ENCODE data around the gene FAM174C. TPM values are rescaled to one million over a fixed set of nuclear protein-coding genes. Genes with fewer than 3 reads are reported as not detected.
A peak's percentile ranks its signal among the peaks of the same experiment; 100 is the strongest.

The FAM174C gene
- total RNA-seq, 3 donors from 2014 or later (not counting 1 experiment from before 2014, with no cell fraction given): 26.6 to 33.4 (median 27.1) TPM

DNA sequence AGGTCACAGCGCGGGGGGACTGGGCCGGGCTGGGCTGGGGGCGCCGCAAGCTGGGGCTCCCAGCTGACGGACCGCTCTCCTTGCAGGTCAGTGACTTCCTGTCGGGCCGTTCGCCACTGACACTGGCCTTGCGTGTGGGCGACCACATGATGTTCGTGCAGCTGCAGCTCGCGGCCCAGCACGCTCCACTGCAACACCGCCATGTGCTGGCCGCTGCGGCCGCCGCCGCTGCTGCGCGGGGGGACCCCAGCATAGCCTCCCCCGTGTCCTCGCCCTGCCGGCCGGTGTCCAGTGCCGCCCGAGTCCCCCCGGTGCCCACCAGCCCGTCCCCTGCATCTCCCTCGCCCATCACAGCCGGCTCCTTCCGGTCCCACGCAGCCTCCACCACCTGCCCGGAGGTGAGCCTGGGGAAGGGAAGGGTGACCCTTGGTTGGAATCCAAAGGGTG is 21.2 kb upstream of the FAM174C start:
- Histone ChIP-seq H3K27me3 (ENCODE audit: control insufficient read depth, insufficient read depth, low read length) (no peaks in the 10 kb centered on the region), H3K9me3 (ENCODE audit: control insufficient read depth, insufficient read depth, low read length) (no peaks in the 10 kb centered on the region), H3K36me3 (ENCODE audit: control insufficient read depth, insufficient read depth, low read length) (peaks cover 52% of the 10 kb centered on the region), H3K4me1 (ENCODE audit: control insufficient read depth, insufficient read depth, low read length) (peaks cover 73% of the 10 kb centered on the region), H3K4me3 (ENCODE audit: low read length) (no peak overlapping the region), H3K27ac (ENCODE audit: low read length) (peak overlapping the region; percentile 55)
- 68% methylated on average over 37 of the region's 37 CpGs for WGBS (ENCODE audit: insufficient coverage)
- TF ChIP-seq, protein P1, sequence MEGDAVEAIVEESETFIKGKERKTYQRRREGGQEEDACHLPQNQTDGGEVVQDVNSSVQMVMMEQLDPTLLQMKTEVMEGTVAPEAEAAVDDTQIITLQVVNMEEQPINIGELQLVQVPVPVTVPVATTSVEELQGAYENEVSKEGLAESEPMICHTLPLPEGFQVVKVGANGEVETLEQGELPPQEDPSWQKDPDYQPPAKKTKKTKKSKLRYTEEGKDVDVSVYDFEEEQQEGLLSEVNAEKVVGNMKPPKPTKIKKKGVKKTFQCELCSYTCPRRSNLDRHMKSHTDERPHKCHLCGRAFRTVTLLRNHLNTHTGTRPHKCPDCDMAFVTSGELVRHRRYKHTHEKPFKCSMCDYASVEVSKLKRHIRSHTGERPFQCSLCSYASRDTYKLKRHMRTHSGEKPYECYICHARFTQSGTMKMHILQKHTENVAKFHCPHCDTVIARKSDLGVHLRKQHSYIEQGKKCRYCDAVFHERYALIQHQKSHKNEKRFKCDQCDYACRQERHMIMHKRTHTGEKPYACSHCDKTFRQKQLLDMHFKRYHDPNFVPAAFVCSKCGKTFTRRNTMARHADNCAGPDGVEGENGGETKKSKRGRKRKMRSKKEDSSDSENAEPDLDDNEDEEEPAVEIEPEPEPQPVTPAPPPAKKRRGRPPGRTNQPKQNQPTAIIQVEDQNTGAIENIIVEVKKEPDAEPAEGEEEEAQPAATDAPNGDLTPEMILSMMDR (IDR thresholded peaks at IDR 0.05): no peak
- peak overlapping the region; percentile 86 for H3K4me3 Mint-ChIP-seq
- intact Hi-C loops (cut with micrococcal nuclease): no loop called here
- H3K36me3 Mint-ChIP-seq: no peaks in the 10 kb centered on the region
- no peak for ATAC-seq
- DNase-seq: peak in 1 of 2 donors; percentile 31
- H3K9me3 Mint-ChIP-seq: no peaks in the 10 kb centered on the region
- no peaks in the 10 kb centered on the region for H3K27me3 Mint-ChIP-seq (ENCODE audit: low read depth in 2 of 2)
- peak overlapping the region; percentile 93 to 97 for H3K27ac Mint-ChIP-seq
- H3K4me1 Mint-ChIP-seq: peaks cover 9 to 47% of the 10 kb centered on the region in 2 donors

DNA sequence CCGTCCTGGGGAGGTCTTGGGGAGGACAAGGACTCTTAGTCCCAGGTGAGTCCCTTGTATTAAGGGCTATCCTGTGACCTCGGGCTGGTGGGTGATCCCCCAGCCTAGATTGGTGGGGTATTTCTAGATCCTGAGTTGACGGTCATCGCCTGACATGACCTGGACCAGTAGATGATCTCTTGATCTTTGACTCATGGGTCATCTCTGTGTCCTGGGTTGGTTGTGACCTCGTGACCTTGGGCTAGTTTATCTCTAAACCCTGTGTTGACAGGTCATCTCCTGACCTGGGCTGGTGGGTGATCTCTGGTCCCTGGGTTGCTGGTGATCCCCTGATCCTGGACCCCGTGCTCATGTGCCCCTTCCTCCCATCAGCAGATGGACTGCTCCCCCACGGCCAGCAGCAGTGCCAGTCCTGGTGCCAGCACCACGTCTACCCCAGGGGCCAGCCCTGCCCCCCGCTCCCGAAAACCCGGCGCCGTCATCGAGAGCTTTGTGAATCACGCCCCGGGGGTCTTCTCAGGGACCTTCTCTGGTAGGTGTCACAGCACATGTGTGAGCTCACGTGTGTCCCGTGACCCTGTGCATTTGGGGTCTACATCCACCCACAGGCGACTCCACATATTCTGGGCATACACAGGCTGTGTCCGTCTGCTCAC is 20.7 kb upstream of the FAM174C start:
- intact Hi-C loops (cut with micrococcal nuclease): no loop called here
- peaks cover 11 to 53% of the 10 kb centered on the region in 2 donors for H3K4me1 Mint-ChIP-seq
- ATAC-seq: no peak
- H3K27ac Mint-ChIP-seq: peak overlapping the region; percentile 93 to 97
- TF ChIP-seq, protein P1 (IDR thresholded peaks at IDR 0.05): no peak
- Histone ChIP-seq H3K4me3 (ENCODE audit: low read length) (no peak overlapping the region), H3K36me3 (ENCODE audit: control insufficient read depth, insufficient read depth, low read length) (peaks cover 52% of the 10 kb centered on the region), H3K27ac (ENCODE audit: low read length) (peak overlapping the region; percentile 55), H3K27me3 (ENCODE audit: control insufficient read depth, insufficient read depth, low read length) (no peaks in the 10 kb centered on the region), H3K4me1 (ENCODE audit: control insufficient read depth, insufficient read depth, low read length) (peaks cover 79% of the 10 kb centered on the region), H3K9me3 (ENCODE audit: control insufficient read depth, insufficient read depth, low read length) (no peaks in the 10 kb centered on the region)
- no peaks in the 10 kb centered on the region for H3K36me3 Mint-ChIP-seq
- H3K4me3 Mint-ChIP-seq: peak overlapping the region; percentile 64
- H3K9me3 Mint-ChIP-seq: no peaks in the 10 kb centered on the region
- no peaks in the 10 kb centered on the region for H3K27me3 Mint-ChIP-seq (ENCODE audit: low read depth in 2 of 2)
- WGBS (ENCODE audit: insufficient coverage): 86% methylated on average over 20 of the region's 20 CpGs
- DNase-seq: peak in 1 of 2 donors; percentile 22

DNA sequence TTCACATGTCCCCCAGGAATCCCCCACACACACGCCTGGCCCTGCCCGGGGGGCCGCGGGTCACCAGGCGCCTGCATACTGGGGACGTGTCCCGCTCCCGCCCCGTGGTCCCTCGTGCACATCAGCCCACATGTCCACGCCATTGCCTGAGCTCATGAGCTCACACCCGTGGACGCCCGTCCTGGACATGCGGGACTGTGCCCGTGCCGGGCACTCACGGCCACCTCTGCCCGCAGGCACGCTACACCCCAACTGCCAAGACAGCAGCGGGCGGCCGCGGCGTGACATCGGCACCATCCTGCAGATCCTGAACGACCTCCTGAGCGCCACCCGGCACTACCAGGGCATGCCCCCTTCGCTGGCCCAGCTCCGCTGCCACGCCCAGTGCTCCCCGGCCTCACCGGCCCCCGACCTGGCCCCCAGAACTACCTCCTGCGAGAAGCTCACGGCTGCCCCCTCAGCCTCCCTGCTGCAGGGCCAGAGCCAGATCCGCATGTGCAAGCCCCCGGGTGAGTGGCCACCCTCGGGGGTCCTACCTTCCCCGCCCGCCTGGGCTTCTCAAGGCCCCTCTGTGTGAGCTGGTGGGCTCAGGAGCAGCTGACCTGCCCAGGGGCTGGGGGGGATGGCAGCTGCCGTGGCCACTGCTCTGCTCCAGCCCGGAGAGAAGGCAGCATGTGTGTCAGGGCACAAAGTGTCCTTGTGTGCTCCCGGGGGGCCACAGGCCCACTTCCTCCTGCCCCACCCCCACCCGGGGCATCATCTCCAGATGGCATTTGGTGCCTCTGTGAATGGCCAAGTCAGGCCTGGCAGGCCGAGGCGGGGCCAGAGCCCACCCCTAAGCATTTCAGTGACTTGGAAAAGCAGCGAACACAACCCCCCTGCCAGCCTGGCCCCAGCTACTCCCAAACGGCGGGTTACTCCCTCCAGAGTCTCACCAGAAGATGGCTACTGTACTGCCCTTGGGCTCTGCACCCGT is 19.9 kb upstream of the FAM174C start:
- Histone ChIP-seq H3K9me3 (ENCODE audit: control insufficient read depth, insufficient read depth, low read length) (no peaks in the 10 kb centered on the region), H3K36me3 (ENCODE audit: control insufficient read depth, insufficient read depth, low read length) (peaks cover 52% of the 10 kb centered on the region), H3K4me3 (ENCODE audit: low read length) (no peak overlapping the region), H3K27me3 (ENCODE audit: control insufficient read depth, insufficient read depth, low read length) (no peaks in the 10 kb centered on the region), H3K4me1 (ENCODE audit: control insufficient read depth, insufficient read depth, low read length) (peaks cover 87% of the 10 kb centered on the region), H3K27ac (ENCODE audit: low read length) (peak overlapping the region; percentile 55)
- TF ChIP-seq, protein P1 (IDR thresholded peaks at IDR 0.05): no peak
- intact Hi-C loops (cut with micrococcal nuclease): no loop called here
- H3K27me3 Mint-ChIP-seq (ENCODE audit: low read depth in 2 of 2): no peaks in the 10 kb centered on the region
- H3K4me1 Mint-ChIP-seq: peaks cover 16 to 58% of the 10 kb centered on the region in 2 donors
- H3K36me3 Mint-ChIP-seq: no peaks in the 10 kb centered on the region
- peak overlapping the region; percentile 93 to 97 for H3K27ac Mint-ChIP-seq
- no peaks in the 10 kb centered on the region for H3K9me3 Mint-ChIP-seq
- DNase-seq: peak in 1 of 2 donors; percentile 21
- no peak for ATAC-seq
- peak overlapping the region; percentile 64 for H3K4me3 Mint-ChIP-seq
- WGBS (ENCODE audit: insufficient coverage): 87% methylated on average over 52 of the region's 52 CpGs
